ENCODE measurements around the gene SELENOK. TPM values are rescaled to one million over a fixed set of nuclear protein-coding genes. Genes with fewer than 3 reads are reported as not detected.

The SELENOK gene
- total and polyA plus RNA-seq, 2 of the 13 experiments (the other 11 are each of a cell fraction or from before 2014, with no cell fraction given): 67.0 to 81.0 TPM

GRCh38 chr3:53844262-53845102 lies 47.2 kb downstream of the SELENOK start (continued):
- TF ChIP-seq, protein P1, sequence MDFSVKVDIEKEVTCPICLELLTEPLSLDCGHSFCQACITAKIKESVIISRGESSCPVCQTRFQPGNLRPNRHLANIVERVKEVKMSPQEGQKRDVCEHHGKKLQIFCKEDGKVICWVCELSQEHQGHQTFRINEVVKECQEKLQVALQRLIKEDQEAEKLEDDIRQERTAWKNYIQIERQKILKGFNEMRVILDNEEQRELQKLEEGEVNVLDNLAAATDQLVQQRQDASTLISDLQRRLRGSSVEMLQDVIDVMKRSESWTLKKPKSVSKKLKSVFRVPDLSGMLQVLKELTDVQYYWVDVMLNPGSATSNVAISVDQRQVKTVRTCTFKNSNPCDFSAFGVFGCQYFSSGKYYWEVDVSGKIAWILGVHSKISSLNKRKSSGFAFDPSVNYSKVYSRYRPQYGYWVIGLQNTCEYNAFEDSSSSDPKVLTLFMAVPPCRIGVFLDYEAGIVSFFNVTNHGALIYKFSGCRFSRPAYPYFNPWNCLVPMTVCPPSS (IDR thresholded peaks at IDR 0.05): no peak
- TF ChIP-seq THYN1 (CRISPR knock-in tag; IDR thresholded peaks at IDR 0.05; ENCODE audit: borderline replicate concordance, low read depth) (no peak), ZNF335 (CRISPR knock-in tag; IDR thresholded peaks at IDR 0.05) (no peak), KDM5B (CRISPR knock-in tag; IDR thresholded peaks at IDR 0.05; ENCODE audit: borderline replicate concordance) (no peak), YY1 (IDR thresholded peaks at IDR 0.05; ENCODE audit: insufficient read depth, insufficient replicate concordance, low read depth, low read length) (peak; percentile 47), FOXK1 (CRISPR knock-in tag; IDR thresholded peaks at IDR 0.05; ENCODE audit: borderline replicate concordance, low read depth) (0 out of 2 replicates have a peak, but pooled peaks have one; percentile 15), ZC3H4 (CRISPR knock-in tag; IDR thresholded peaks at IDR 0.05; ENCODE audit: borderline replicate concordance) (no peak; the same call in 1 of the 2 replicates), ZNF251 (CRISPR knock-in tag; IDR thresholded peaks at IDR 0.05) (no peak), ZSCAN25 (CRISPR knock-in tag; IDR thresholded peaks at IDR 0.05) (peak; percentile 45; the same call in 1 of the 2 replicates), NR2F6 (IDR thresholded peaks at IDR 0.05) (peak; percentile 55), NR2F6 (CRISPR knock-in tag; IDR thresholded peaks at IDR 0.05) (peak; percentile 73), ESRRA (CRISPR knock-in tag; IDR thresholded peaks at IDR 0.05; ENCODE audit: low read depth) (no peak; the same call in none of the 2 replicates), GLI4 (CRISPR knock-in tag; IDR thresholded peaks at IDR 0.05; ENCODE audit: borderline replicate concordance) (peak; percentile 63; the same call in 1 of the 2 replicates), ZFP62 (CRISPR knock-in tag; IDR thresholded peaks at IDR 0.05) (no peak), TCF7 (IDR thresholded peaks at IDR 0.05; ENCODE audit: low read depth) (no peak), MAF1 (CRISPR knock-in tag; IDR thresholded peaks at IDR 0.05; ENCODE audit: borderline replicate concordance) (no peak), ZNF773 (CRISPR knock-in tag; IDR thresholded peaks at IDR 0.05; ENCODE audit: borderline replicate concordance) (0 out of 2 replicates have a peak, but pooled peaks have one; percentile 50), ZNF331 (CRISPR knock-in tag; IDR thresholded peaks at IDR 0.05) (peak; percentile 71), ZNF296 (CRISPR knock-in tag; conservative IDR thresholded peaks at IDR 0.05) (peak; percentile 21; the same call in 1 of the 2 replicates), CEBPG (CRISPR knock-in tag; IDR thresholded peaks at IDR 0.05) (peak; percentile 28; the same call in 1 of the 2 replicates), ATM (IDR thresholded peaks at IDR 0.05; ENCODE audit: borderline replicate concordance) (no peak), DMAP1 (CRISPR knock-in tag; IDR thresholded peaks at IDR 0.05) (no peak; the same call in 1 of the 2 replicates), ZNF143 (CRISPR knock-in tag; IDR thresholded peaks at IDR 0.05) (peak; percentile 65), TBX2 (CRISPR knock-in tag; IDR thresholded peaks at IDR 0.05; ENCODE audit: borderline replicate concordance) (peak; percentile 8; the same call in 1 of the 2 replicates), ZNF775 (CRISPR knock-in tag; IDR thresholded peaks at IDR 0.05; ENCODE audit: borderline replicate concordance) (no peak), SALL1 (CRISPR knock-in tag; IDR thresholded peaks at IDR 0.05) (peak; percentile 83), ZNF792 (CRISPR knock-in tag; IDR thresholded peaks at IDR 0.05) (0 out of 2 replicates have a peak, but pooled peaks have one; percentile 31), ZNF580 (CRISPR knock-in tag; IDR thresholded peaks at IDR 0.05; ENCODE audit: borderline replicate concordance, low read depth) (no peak), TOE1 (CRISPR knock-in tag; IDR thresholded peaks at IDR 0.05) (0 out of 2 replicates have a peak, but pooled peaks have one; percentile 24)
- TF ChIP-seq, protein P2, sequence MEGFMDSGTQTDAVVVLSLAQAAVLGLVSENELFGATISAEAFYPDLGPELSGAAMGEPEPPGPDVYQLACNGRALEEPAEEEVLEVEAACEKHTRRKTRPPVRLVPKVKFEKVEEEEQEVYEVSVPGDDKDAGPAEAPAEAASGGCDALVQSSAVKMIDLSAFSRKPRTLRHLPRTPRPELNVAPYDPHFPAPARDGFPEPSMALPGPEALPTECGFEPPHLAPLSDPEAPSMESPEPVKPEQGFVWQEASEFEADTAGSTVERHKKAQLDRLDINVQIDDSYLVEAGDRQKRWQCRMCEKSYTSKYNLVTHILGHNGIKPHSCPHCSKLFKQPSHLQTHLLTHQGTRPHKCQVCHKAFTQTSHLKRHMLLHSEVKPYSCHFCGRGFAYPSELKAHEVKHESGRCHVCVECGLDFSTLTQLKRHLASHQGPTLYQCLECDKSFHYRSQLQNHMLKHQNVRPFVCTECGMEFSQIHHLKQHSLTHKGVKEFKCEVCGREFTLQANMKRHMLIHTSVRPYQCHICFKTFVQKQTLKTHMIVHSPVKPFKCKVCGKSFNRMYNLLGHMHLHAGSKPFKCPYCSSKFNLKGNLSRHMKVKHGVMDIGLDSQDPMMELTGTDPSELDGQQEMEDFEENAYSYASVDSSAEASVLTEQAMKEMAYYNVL (CRISPR knock-in tag; IDR thresholded peaks at IDR 0.05; ENCODE audit: borderline replicate concordance): peak; percentile 78
